ENCODE measurements around the gene MMP24OS. TPM values are rescaled to one million over a fixed set of nuclear protein-coding genes. Genes with fewer than 3 reads are reported as not detected.
A peak's percentile ranks its signal among the peaks of the same experiment; 100 is the strongest.

MMP24OS gene
- total and polyA plus RNA-seq, 2 donors (not counting 1 experiment from before 2014, with no cell fraction given), result 36.3 to 57.0 TPM

DNA sequence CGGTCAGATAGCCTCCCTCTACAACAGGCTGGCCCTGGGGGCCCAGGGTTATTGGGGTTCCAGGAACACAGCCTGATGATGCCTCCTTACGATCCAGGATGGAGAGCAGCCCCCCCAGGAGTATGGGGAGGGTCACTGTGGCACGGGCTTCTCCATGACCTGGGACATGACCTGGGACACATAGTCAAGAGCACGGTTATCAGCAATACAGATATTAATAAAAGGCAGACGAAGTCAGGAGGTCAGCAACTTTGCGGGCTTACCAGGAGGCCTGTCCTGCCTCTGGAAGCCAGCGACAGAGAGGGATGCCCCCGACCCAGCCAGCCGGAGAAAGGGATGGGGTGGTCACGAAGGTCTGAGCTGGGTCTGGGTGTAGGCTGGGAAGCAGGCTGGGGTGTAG lies 795 bp downstream of the MMP24OS start:
- peak overlapping the region; percentile 82 for H3K9ac ChIP-seq (ENCODE audit: low read length)
- peaks cover 43% of the 10 kb centered on the region for H3K79me2 ChIP-seq (ENCODE audit: control insufficient read depth, insufficient read depth, low read length)
- peak overlapping the region; percentile 66 for H2AFZ ChIP-seq (ENCODE audit: insufficient read depth, low read depth, low read length, poor library complexity, severe bottlenecking)
- Mint-ChIP-seq H3K4me3 (peak overlapping the region; percentile 94), H3K4me1 (peaks cover 18% of the 10 kb centered on the region), H3K27me3 (no peaks in the 10 kb centered on the region), H3K27ac (peak overlapping the region; percentile 99), H3K9me3 (ENCODE audit: insufficient read depth) (no peaks in the 10 kb centered on the region)
- H3K9me3 ChIP-seq (ENCODE audit: control extremely low read depth in 1 of 3, control insufficient read depth in 2 of 3, insufficient read depth in 1 of 3, low read length in 2 of 3), result no peaks in the 10 kb centered on the region
- H4K20me1 ChIP-seq (ENCODE audit: control insufficient read depth, insufficient read depth, low read length, poor library complexity, severe bottlenecking), result no peaks in the 10 kb centered on the region
- intact Hi-C loops (cut with micrococcal nuclease), result loop anchor here (1.0 to 2.0 kb wide), 2 partner anchors 134 to 185 kb away; partner anchors contain the start of genes TRPC4AP and UQCC1
- 6% methylated on average over 9 of the region's 10 CpGs for WGBS (ENCODE audit: insufficient coverage)
- peak overlapping the region; percentile 70 to 86 (median 77) for H3K4me3 ChIP-seq (ENCODE audit: control extremely low read depth in 1 of 5, extremely low read depth in 1 of 5, insufficient read depth in 1 of 5, low read depth in 2 of 5, low read length in 4 of 5)
- DNase-seq, result no peak
- no peak for TF ChIP-seq EZH2 (IDR thresholded peaks at IDR 0.05; ENCODE audit: borderline replicate concordance, insufficient read depth, low read depth, low read length, poor library complexity, severe bottlenecking)
- TF ChIP-seq, protein P1, sequence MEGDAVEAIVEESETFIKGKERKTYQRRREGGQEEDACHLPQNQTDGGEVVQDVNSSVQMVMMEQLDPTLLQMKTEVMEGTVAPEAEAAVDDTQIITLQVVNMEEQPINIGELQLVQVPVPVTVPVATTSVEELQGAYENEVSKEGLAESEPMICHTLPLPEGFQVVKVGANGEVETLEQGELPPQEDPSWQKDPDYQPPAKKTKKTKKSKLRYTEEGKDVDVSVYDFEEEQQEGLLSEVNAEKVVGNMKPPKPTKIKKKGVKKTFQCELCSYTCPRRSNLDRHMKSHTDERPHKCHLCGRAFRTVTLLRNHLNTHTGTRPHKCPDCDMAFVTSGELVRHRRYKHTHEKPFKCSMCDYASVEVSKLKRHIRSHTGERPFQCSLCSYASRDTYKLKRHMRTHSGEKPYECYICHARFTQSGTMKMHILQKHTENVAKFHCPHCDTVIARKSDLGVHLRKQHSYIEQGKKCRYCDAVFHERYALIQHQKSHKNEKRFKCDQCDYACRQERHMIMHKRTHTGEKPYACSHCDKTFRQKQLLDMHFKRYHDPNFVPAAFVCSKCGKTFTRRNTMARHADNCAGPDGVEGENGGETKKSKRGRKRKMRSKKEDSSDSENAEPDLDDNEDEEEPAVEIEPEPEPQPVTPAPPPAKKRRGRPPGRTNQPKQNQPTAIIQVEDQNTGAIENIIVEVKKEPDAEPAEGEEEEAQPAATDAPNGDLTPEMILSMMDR (IDR thresholded peaks at IDR 0.05), result no peak
- ChIA-PET CTCF (interaction anchor here (0.6 to 1.4 kb wide), 4 partner anchors 28 to 441 kb away, joined by 3 read pairs; no protein-coding TSS in a partner anchor), POLR2A (interaction anchor here (1.1 to 1.7 kb wide), 4 partner anchors 131 to 788 kb away, joined by 3 to 4 read pairs (median 3); partner anchors contain the start of gene SCAND1)
- peak overlapping the region; percentile 90 for H3K4me2 ChIP-seq (replicated peaks; ENCODE audit: low read depth, low read length, poor library complexity, severe bottlenecking)
- no peaks in the 10 kb centered on the region for H3K27me3 ChIP-seq (replicated peaks in 1 of 4; ENCODE audit: control extremely low read depth in 1 of 4, control insufficient read depth in 3 of 4, insufficient read depth in 4 of 4, low read length in 3 of 4)
- H3K36me3 ChIP-seq (replicated peaks in 1 of 2; ENCODE audit: control extremely low read depth in 1 of 2, control insufficient read depth in 1 of 2, extremely low read depth in 1 of 2, insufficient read depth in 2 of 2, low read length in 1 of 2), result peaks cover 3 to 39% of the 10 kb centered on the region in 2 experiments
- H3K4me1 ChIP-seq (ENCODE audit: control insufficient read depth in 2 of 2, insufficient read depth in 2 of 2, low read length in 2 of 2), result peaks cover 14 to 21% of the 10 kb centered on the region in 2 donors
- H3K27ac ChIP-seq (ENCODE audit: low read length in 2 of 2), result peak overlapping the region; percentile 92 to 96
- ATAC-seq (ENCODE audit: low read depth), result no peak

DNA sequence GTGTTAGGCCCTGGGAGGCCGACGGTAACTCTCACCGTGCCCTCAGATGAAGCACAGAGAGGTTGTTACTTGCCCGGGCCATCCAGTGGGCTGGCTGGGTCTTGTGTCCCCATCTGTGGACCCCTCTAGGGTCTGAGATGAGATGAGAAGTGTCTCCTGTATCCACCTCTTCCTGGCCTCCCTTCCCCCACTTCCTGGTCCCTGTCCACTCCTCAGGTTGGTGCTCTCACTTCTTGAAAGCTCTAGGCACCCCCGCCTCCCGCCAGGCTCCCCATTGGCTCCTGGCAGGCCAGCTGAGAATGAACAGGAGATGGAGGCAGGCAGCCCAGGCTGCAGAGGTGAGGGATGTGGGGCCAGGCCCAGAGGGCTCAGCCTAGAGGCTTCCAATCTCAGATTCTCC lies 1.5 kb downstream of the MMP24OS start:
- POLR2A ChIA-PET, result interaction anchor here (0.5 to 1.3 kb wide), 2 partner anchors 184 to 307 kb away, joined by 3 read pairs; no protein-coding TSS in a partner anchor
- no peaks in the 10 kb centered on the region for H3K9me3 Mint-ChIP-seq (ENCODE audit: insufficient read depth)
- peaks cover 15% of the 10 kb centered on the region for H3K4me1 Mint-ChIP-seq
- Histone ChIP-seq H3K27ac (ENCODE audit: low read length in 2 of 2) (peak overlapping the region; percentile 92 to 96), H3K4me3 (ENCODE audit: control extremely low read depth in 1 of 5, extremely low read depth in 1 of 5, insufficient read depth in 1 of 5, low read depth in 2 of 5, low read length in 4 of 5) (peak overlapping the region in 3 of 5 experiments; percentile 77 to 86 (median 81)), H3K9me3 (ENCODE audit: control extremely low read depth in 1 of 3, control insufficient read depth in 2 of 3, insufficient read depth in 1 of 3, low read length in 2 of 3) (no peaks in the 10 kb centered on the region), H3K9ac (ENCODE audit: low read length) (peak overlapping the region; percentile 82), H2AFZ (ENCODE audit: insufficient read depth, low read depth, low read length, poor library complexity, severe bottlenecking) (no peak overlapping the region), H3K27me3 (replicated peaks in 1 of 4; ENCODE audit: control extremely low read depth in 1 of 4, control insufficient read depth in 3 of 4, insufficient read depth in 4 of 4, low read length in 3 of 4) (no peaks in the 10 kb centered on the region), H3K4me1 (ENCODE audit: control insufficient read depth in 2 of 2, insufficient read depth in 2 of 2, low read length in 2 of 2) (peaks cover 14 to 21% of the 10 kb centered on the region in 2 donors), H3K36me3 (replicated peaks in 1 of 2; ENCODE audit: control extremely low read depth in 1 of 2, control insufficient read depth in 1 of 2, extremely low read depth in 1 of 2, insufficient read depth in 2 of 2, low read length in 1 of 2) (peaks cover 3 to 45% of the 10 kb centered on the region in 2 experiments), H4K20me1 (ENCODE audit: control insufficient read depth, insufficient read depth, low read length, poor library complexity, severe bottlenecking) (no peaks in the 10 kb centered on the region), H3K4me2 (replicated peaks; ENCODE audit: low read depth, low read length, poor library complexity, severe bottlenecking) (peak overlapping the region; percentile 90), H3K79me2 (ENCODE audit: control insufficient read depth, insufficient read depth, low read length) (peaks cover 38% of the 10 kb centered on the region)
- intact Hi-C loops (cut with micrococcal nuclease), result loop anchor here (2.0 kb wide), 1 partner anchor 134 kb away; the partner anchor contains the start of gene UQCC1
- no peaks in the 10 kb centered on the region for H3K27me3 Mint-ChIP-seq
- ATAC-seq (ENCODE audit: low read depth) (no peak), DNase-seq (no peak)
- H3K4me3 Mint-ChIP-seq, result peak overlapping the region; percentile 49
- TF ChIP-seq EZH2 (IDR thresholded peaks at IDR 0.05; ENCODE audit: borderline replicate concordance, insufficient read depth, low read depth, low read length, poor library complexity, severe bottlenecking), result no peak
- TF ChIP-seq, protein P1 (IDR thresholded peaks at IDR 0.05), result no peak
- WGBS (ENCODE audit: insufficient coverage), result 88% methylated on average over 6 of the region's 6 CpGs
- peak overlapping the region; percentile 71 for H3K27ac Mint-ChIP-seq
- CTCF ChIA-PET, result interaction anchor here (1.4 kb wide), 1 partner anchor 440 kb away, joined by 3 read pairs; no protein-coding TSS in a partner anchor

Data from B cell (primary cell).